ENCODE data around the gene BUD13. TPM values are rescaled to one million over a fixed set of nuclear protein-coding genes. Genes with fewer than 3 reads are reported as not detected.

Gene BUD13
- total and polyA plus RNA-seq, 10 of the 15 experiments (the other 5 are each of a cell fraction or from before 2014, with no cell fraction given): 10.9 to 36.5 (median 24.7) TPM

DNA sequence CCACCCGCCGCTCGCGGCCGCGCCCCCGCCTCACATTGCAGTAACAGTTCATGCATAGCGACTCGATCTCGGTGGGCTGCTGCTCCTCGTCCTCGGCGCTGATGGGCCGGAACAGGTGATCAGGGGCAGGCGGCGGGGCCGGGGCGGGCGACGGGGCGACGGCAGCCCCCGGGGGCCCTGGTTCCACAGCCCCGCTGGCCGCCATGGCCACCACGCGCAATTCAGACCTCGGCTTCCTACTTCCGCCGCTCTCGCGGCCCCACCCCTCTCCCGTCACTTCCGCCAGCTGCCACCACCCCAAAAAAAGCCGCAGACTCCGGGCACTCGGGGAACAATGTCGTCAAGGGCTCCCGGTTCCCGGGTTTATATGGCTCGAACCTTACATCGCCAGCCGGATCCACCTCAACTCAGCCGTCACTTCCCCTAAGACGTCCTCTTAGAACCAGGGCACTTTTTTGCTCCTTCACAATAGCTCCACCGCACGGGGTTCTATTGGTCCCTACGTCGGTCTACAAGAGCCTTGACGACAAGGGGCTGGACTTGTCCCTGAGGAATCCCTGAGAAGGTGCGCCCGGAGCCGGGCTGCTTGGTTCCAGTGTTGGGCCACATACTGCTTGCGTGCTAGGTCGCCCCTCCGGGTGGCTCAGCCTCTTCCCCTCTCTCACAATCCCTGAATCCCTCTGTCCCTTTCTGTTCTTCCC is 15.1 kb upstream of the BUD13 start, which contains the start of gene ZPR1 (continued):
- TF ChIP-seq IKZF1 (conservative IDR thresholded peaks at IDR 0.05) (peak; percentile 75; the same call in 1 of the 2 replicates), ZNF207 (IDR thresholded peaks at IDR 0.05; ENCODE audit: borderline replicate concordance) (no peak; the same call in 1 of the 2 replicates), NFIC (IDR thresholded peaks at IDR 0.05; ENCODE audit: low read depth, low read length) (no peak), SUZ12 (IDR thresholded peaks at IDR 0.05; ENCODE audit: unreplicated experiment) (no peak), SMARCA5 (IDR thresholded peaks at IDR 0.05) (no peak), NR2F1 (conservative IDR thresholded peaks at IDR 0.05) (0 out of 2 replicates have a peak, but pooled peaks have one; percentile 12), HCFC1 (IDR thresholded peaks at IDR 0.05; ENCODE audit: low read length) (peak; percentile 52; the same call in 1 of the 2 replicates), MXI1 (IDR thresholded peaks at IDR 0.05; ENCODE audit: low read depth, low read length) (peak; percentile 96), GABPA (IDR thresholded peaks at IDR 0.05; ENCODE audit: low read depth) (peak; percentile 88), DPF2 (IDR thresholded peaks at IDR 0.05) (no peak), NFYA (IDR thresholded peaks at IDR 0.05; ENCODE audit: borderline replicate concordance, low read depth, low read length) (no peak), JUNB (IDR thresholded peaks at IDR 0.05) (no peak), SPI1 (IDR thresholded peaks at IDR 0.05; ENCODE audit: borderline replicate concordance, insufficient read depth, low read depth, low read length) (peak; percentile 22; the same call in 1 of the 2 replicates), SREBF1 (IDR thresholded peaks at IDR 0.05; ENCODE audit: low read length) (no peak), WRNIP1 (IDR thresholded peaks at IDR 0.05; ENCODE audit: borderline replicate concordance, low read depth, low read length) (no peak), SMAD1 (IDR thresholded peaks at IDR 0.05; ENCODE audit: low read depth, partially characterized antibody) (peak; percentile 21), STAT3 (IDR thresholded peaks at IDR 0.05; ENCODE audit: low read depth, low read length) (no peak), BMI1 (IDR thresholded peaks at IDR 0.05; ENCODE audit: borderline replicate concordance) (no peak), MTA2 (IDR thresholded peaks at IDR 0.05; ENCODE audit: low read depth) (peak; percentile 33; the same call in 1 of the 2 replicates), RFX5 (IDR thresholded peaks at IDR 0.05; ENCODE audit: low read depth, low read length) (no peak), TARDBP (IDR thresholded peaks at IDR 0.05; ENCODE audit: borderline replicate concordance) (no peak), ZNF24 (IDR thresholded peaks at IDR 0.05) (no peak)
- TF ChIP-seq, protein P1, sequence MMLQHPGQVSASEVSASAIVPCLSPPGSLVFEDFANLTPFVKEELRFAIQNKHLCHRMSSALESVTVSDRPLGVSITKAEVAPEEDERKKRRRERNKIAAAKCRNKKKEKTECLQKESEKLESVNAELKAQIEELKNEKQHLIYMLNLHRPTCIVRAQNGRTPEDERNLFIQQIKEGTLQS (IDR thresholded peaks at IDR 0.05; ENCODE audit: borderline replicate concordance, extremely low read depth, low read depth, low read length): no peak
- TF ChIP-seq, protein P2, sequence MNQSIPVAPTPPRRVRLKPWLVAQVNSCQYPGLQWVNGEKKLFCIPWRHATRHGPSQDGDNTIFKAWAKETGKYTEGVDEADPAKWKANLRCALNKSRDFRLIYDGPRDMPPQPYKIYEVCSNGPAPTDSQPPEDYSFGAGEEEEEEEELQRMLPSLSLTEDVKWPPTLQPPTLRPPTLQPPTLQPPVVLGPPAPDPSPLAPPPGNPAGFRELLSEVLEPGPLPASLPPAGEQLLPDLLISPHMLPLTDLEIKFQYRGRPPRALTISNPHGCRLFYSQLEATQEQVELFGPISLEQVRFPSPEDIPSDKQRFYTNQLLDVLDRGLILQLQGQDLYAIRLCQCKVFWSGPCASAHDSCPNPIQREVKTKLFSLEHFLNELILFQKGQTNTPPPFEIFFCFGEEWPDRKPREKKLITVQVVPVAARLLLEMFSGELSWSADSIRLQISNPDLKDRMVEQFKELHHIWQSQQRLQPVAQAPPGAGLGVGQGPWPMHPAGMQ (IDR thresholded peaks at IDR 0.05; ENCODE audit: borderline replicate concordance): no peak
- TF ChIP-seq, protein P3, sequence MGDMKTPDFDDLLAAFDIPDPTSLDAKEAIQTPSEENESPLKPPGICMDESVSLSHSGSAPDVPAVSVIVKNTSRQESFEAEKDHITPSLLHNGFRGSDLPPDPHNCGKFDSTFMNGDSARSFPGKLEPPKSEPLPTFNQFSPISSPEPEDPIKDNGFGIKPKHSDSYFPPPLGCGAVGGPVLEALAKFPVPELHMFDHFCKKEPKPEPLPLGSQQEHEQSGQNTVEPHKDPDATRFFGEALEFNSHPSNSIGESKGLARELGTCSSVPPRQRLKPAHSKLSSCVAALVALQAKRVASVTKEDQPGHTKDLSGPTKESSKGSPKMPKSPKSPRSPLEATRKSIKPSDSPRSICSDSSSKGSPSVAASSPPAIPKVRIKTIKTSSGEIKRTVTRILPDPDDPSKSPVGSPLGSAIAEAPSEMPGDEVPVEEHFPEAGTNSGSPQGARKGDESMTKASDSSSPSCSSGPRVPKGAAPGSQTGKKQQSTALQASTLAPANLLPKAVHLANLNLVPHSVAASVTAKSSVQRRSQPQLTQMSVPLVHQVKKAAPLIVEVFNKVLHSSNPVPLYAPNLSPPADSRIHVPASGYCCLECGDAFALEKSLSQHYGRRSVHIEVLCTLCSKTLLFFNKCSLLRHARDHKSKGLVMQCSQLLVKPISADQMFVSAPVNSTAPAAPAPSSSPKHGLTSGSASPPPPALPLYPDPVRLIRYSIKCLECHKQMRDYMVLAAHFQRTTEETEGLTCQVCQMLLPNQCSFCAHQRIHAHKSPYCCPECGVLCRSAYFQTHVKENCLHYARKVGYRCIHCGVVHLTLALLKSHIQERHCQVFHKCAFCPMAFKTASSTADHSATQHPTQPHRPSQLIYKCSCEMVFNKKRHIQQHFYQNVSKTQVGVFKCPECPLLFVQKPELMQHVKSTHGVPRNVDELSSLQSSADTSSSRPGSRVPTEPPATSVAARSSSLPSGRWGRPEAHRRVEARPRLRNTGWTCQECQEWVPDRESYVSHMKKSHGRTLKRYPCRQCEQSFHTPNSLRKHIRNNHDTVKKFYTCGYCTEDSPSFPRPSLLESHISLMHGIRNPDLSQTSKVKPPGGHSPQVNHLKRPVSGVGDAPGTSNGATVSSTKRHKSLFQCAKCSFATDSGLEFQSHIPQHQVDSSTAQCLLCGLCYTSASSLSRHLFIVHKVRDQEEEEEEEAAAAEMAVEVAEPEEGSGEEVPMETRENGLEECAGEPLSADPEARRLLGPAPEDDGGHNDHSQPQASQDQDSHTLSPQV (IDR thresholded peaks at IDR 0.05): no peak
